IMR-90 (cell line): Measurements from ENCODE around the gene GLE1.

Source experiments
- CEBPB ChIP-seq: IDR thresholded peaks from 2 replicates; pipeline ENCODE4 v1.6.1; 2012; ENCODE audit warnings: low read depth, low read length, improper control_type of control experiment
- CTCF ChIP-seq: conservative IDR thresholded peaks from 2 replicates; pipeline ENCODE4 v1.5.1; 2012; ENCODE audit warnings: mild to moderate bottlenecking, low read depth, low read length, improper control_type of control experiment
- ELK1 ChIP-seq: fragments of 150-350 bp; IDR thresholded peaks from 2 replicates; pipeline ENCODE4 v1.6.1; 2016; ENCODE audit warnings: low read depth, mild to moderate bottlenecking, low read length, moderate library complexity, borderline replicate concordance
- MAFK ChIP-seq: IDR thresholded peaks from 2 replicates; pipeline ENCODE4 v1.6.1; 2012; ENCODE audit warnings: low read depth, low read length, improper control_type of control experiment
- MAZ ChIP-seq: IDR thresholded peaks from 2 replicates; pipeline ENCODE4 v1.6.1; 2012; ENCODE audit warnings: low read depth, mild to moderate bottlenecking, low read length, improper control_type of control experiment, moderate library complexity, borderline replicate concordance
- POLR2A ChIP-seq: IDR thresholded peaks from 2 replicates; pipeline ENCODE4 v1.6.1; 2012; ENCODE audit warnings: mild to moderate bottlenecking, low read depth, low read length
- RFX5 ChIP-seq: IDR thresholded peaks from 2 replicates; pipeline ENCODE4 v1.8.0; 2012; ENCODE audit warnings: low read depth, mild to moderate bottlenecking, low read length, moderate library complexity
- SMC3 ChIP-seq: fragments of 150-350 bp; IDR thresholded peaks from 2 replicates; pipeline ENCODE4 v1.6.1; 2016; ENCODE audit warnings: low read depth, mild to moderate bottlenecking, antibody characterized with exemption, low read length, moderate library complexity

GRCh38 chr9:128481561-128481960, 23.0 kb upstream of the GLE1 start:
- no peak for TF ChIP-seq ELK1
- no peak for TF ChIP-seq CTCF
- no peak for TF ChIP-seq POLR2A
- TF ChIP-seq SMC3 = no peak
- no peak for TF ChIP-seq CEBPB
- TF ChIP-seq MAFK = no peak
- no peak for TF ChIP-seq MAZ
- no peak for TF ChIP-seq RFX5
